SIG-M5 treated with dmso at 0.1 percent for 504 hours (cell line): ENCODE data around the gene SOX2.

Source experiments
- DNase-seq: peaks from one replicate; lab custom pipeline; 2025; ENCODE audit not compliant: unreplicated experiment; lab: John Stamatoyannopoulos, UW

Gene SOX2

GRCh38 chr3:181722766-181723425 is 11.2 kb downstream of the SOX2 start:
- DNase-seq = no peak

GRCh38 chr3:181723625-181724191 is 12.0 kb downstream of the SOX2 start:
- no peak for DNase-seq

GRCh38 chr3:181724192-181724965 is 12.7 kb downstream of the SOX2 start:
- no peak for DNase-seq

GRCh38 chr3:181725131-181725731 is 13.5 kb downstream of the SOX2 start:
- no peak for DNase-seq

- DNase-seq = no peak
Observed at GRCh38 chr3:181725830-181726229, 14.1 kb downstream of the SOX2 start.

GRCh38 chr3:181726351-181727330 is 14.9 kb downstream of the SOX2 start:
- DNase-seq = no peak

GRCh38 chr3:181727341-181728032 is 15.8 kb downstream of the SOX2 start:
- DNase-seq = no peak

GRCh38 chr3:181728470-181729340 is 17.0 kb downstream of the SOX2 start:
- DNase-seq = no peak

- DNase-seq = no peak
Observed at GRCh38 chr3:181729341-181729869, 17.7 kb downstream of the SOX2 start.

- DNase-seq = no peak
Observed at GRCh38 chr3:181730316-181730715, 18.6 kb downstream of the SOX2 start.

GRCh38 chr3:181730934-181731333 is 19.2 kb downstream of the SOX2 start:
- no peak for DNase-seq

- DNase-seq = no peak
Observed at GRCh38 chr3:181735911-181736310, 24.2 kb downstream of the SOX2 start.

- DNase-seq = no peak
Observed at GRCh38 chr3:181738551-181738950, 26.8 kb downstream of the SOX2 start.

- no peak for DNase-seq
Observed at GRCh38 chr3:181739628-181740027, 27.9 kb downstream of the SOX2 start.

GRCh38 chr3:181741417-181741816 is 29.7 kb downstream of the SOX2 start:
- DNase-seq = no peak

GRCh38 chr3:181752202-181752671 is 40.5 kb downstream of the SOX2 start:
- no peak for DNase-seq

GRCh38 chr3:181753391-181753790 is 41.7 kb downstream of the SOX2 start:
- no peak for DNase-seq

- no peak for DNase-seq
Observed at GRCh38 chr3:181755959-181756358, 44.2 kb downstream of the SOX2 start.
